Embryonic facial prominence (tissue), 1 donor: ENCODE measurements around the gene BIN1.

Source experiments
- DNase-seq: peaks from one replicate; pipeline ENCODE4 v3.0.0-alpha.2; 2016; ENCODE audit errors: extremely low spot score

BIN1 gene

GRCh38 chr2:127078028-127078427 is 28.9 kb downstream of the BIN1 start:
- no peak for DNase-seq

DNA sequence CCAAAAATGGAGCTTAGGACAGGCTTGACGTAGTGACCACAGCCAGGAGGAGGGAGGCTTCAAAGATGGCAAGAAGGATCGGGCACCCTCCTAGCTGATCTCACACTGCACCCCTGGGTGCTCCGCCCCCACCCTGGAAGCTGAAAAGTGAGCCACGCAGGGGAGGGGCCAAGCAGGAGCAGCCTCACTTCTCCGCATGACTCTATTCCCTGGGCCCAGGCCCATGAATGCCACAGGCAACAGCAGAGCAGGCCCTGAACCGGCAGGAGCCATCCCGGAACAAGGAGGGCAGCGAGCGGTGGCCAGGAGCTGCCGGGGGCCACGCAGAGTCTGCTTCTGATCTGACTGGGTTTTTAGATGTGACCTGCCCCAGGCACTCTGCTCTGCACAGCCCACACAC is 30.0 kb downstream of the BIN1 start:
- DNase-seq, result no peak

GRCh38 chr2:127076290-127076689 is 30.7 kb downstream of the BIN1 start:
- DNase-seq, result no peak

GRCh38 chr2:127075821-127076220 is 31.1 kb downstream of the BIN1 start:
- no peak for DNase-seq

- no peak for DNase-seq
Measured at GRCh38 chr2:127074936-127075335, 32.0 kb downstream of the BIN1 start.

GRCh38 chr2:127074358-127074757 is 32.6 kb downstream of the BIN1 start:
- no peak for DNase-seq

- no peak for DNase-seq
Measured at GRCh38 chr2:127072970-127073369, 34.0 kb downstream of the BIN1 start.

DNA sequence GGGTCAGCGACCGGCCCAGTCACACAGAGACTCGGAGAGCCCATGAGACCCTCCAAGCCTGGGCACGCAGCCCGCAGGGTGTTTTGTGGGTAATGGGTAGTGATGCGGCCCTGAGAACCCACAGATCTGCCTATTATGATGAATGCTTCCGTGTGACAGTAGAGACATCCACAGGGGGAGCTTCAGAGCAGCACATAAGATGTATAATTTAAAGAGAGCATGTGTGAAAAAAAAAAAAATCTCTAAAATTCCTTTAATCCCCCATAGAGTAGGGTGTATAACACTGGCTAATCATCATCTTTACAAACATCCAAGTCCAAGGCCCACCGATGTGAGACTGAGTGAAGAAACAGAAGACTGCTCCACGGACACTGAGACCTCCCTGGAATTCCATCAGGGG is 34.6 kb downstream of the BIN1 start:
- DNase-seq, result no peak

DNA sequence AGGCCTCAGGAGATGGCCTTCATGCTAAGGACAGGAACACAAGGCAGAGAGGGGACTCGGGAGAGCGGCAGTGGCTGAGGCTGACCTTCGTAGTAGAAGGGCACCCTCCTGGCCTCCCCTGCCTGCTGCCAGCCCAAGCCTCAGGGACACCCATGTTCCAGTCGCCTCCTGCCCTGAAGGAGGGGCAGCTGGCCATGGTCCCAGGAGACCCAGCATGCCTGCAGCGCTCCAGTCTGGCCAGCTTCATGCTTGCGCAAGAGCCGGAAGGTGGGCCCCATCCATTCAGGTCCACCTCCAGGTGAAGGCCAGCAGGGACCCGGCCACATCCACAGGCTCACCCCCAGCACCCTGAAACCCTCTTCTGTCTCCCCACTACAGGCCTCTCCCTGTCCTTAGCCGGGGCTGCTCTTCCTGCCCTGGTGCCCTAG is 35.0 kb downstream of the BIN1 start:
- no peak for DNase-seq

- no peak for DNase-seq
Measured at GRCh38 chr2:127070221-127070620, 36.7 kb downstream of the BIN1 start.

- no peak for DNase-seq
Measured at GRCh38 chr2:127069536-127069935, 37.4 kb downstream of the BIN1 start.

DNA sequence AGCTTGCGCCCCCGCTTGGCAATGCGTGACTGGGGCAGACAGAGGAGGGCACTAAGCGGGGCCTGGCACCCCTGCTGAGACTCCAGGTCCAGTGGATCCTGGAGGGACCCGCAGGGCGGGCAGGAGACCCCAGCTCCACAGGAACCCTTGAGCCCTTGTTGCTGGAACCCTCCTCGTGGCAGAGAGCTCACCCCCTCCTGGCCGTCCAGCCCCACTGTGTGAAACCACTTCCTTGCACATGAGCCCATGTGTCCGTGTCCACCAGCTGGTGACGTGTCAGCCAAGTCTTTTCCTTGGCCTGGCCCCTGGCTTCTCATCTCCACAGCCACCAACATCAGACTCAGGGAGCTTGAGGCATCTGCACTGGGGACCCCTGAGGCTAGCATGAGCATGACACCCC is 38.0 kb downstream of the BIN1 start:
- DNase-seq, result no peak

- DNase-seq, result no peak
Measured at GRCh38 chr2:127068351-127068741, 38.6 kb downstream of the BIN1 start.

- DNase-seq, result no peak
Measured at GRCh38 chr2:127067620-127068350, 39.2 kb downstream of the BIN1 start.

DNA sequence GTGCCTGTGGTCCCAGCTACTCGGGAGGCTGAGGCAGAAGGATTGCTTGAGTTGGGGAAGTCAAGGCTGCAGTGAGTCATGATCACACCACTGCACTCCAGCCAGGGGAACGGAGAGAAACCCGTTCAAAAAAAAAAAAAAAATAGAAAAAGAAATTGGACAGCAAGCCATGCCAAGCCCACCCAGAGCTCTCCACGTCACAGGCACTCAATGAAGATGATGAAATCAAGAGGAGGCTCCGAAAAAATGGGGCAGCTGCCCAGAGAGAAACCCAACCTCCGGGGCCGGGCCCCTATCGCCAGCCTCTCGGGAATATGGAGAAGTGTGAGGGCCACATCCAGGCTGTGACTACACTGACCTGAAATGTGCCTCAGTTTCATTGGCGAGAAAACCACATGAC is 40.0 kb downstream of the BIN1 start:
- no peak for DNase-seq

DNA sequence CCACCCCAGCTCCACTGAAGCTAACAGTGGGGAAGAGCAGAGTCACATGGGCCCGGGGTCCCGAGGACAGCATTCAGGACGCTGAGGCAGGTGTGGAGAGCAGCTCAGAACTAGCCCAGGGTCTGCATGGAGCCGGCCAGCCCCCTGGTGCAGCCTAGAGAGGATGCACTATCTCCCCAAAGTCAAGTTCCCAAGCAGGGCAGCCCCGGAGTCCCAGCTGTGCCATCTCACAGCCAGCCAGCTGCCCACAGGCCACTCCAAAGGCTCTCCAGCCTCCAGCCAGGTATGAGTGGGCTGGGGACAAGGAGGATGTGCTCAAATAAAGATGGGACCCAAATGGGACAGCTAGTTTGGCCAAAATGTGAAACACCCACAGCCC is 41.0 kb downstream of the BIN1 start:
- DNase-seq, result no peak

DNA sequence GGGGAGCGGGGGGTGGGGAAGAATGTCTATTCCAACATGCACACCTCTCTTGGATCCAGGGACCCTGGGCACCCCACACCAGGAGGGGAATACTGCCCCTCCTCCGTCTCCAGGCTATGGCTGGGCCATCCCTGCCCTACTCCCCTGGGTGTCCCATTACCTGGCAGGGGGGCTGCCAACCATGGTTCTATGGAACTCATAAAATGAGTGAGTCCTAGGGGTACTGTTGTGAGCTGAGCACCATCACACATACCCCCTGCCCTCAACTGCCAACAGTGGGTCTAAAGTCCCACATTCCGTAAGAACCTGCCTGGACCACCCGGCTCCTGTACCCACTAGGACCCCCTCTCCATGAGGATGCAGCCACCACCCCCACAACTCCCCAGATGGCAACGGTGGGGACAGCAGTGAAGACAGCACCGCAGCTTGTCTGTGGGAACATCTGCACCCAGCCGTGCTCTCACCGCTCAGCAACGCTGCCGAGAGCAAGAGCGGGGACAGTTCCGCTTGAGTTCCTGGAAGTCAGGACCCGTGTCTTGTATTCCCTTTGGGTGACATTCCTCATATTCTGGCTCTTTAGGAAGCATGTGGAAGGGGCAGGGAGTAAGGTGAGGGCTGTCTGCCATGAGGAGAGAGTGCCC is 41.5 kb downstream of the BIN1 start:
- no peak for DNase-seq

GRCh38 chr2:127064642-127065250 is 42.2 kb downstream of the BIN1 start:
- no peak for DNase-seq

- DNase-seq, result no peak
Measured at GRCh38 chr2:127063701-127064590, 43.0 kb downstream of the BIN1 start.

GRCh38 chr2:127061375-127062273 is 45.3 kb downstream of the BIN1 start:
- DNase-seq, result no peak

- no peak for DNase-seq
Measured at GRCh38 chr2:127060264-127060945, 46.5 kb downstream of the BIN1 start.
